ENCODE data around the gene ALK. TPM values are rescaled to one million over a fixed set of nuclear protein-coding genes. Genes with fewer than 3 reads are reported as not detected.

ALK gene
- total RNA-seq, 2 experiments from 2014 or later, result not detected

DNA sequence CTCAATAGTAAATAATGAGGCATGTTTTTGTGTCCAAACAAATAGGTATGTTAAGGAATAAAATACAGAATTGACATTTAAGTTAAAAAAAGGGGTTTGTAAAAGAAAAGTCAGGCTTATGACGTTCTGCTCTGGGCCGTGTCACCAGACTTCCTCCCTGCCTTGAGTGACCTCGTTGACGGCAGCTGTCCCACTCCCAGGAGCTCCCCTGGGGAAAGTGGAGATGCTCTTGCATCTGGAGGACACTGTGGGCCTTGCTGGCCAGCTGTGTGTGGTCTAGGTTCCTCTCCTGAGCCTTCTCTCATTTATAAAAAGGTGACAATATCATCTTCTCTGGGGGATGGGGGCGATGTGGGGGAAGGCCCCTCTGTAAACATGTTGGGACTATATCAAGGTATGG is 609.9 kb downstream of the ALK start:
- POLR2A ChIA-PET, result interaction anchor here (0.6 kb wide), 1 partner anchor 1274 kb away, joined by 3 read pairs; no protein-coding TSS in a partner anchor
- no peak overlapping the region for H3K27ac Mint-ChIP-seq
- H3K4me1 Mint-ChIP-seq (ENCODE audit: low read depth), result peaks cover 22% of the 10 kb centered on the region
- no peaks in the 10 kb centered on the region for H3K9me3 Mint-ChIP-seq
- TF ChIP-seq, protein P1, sequence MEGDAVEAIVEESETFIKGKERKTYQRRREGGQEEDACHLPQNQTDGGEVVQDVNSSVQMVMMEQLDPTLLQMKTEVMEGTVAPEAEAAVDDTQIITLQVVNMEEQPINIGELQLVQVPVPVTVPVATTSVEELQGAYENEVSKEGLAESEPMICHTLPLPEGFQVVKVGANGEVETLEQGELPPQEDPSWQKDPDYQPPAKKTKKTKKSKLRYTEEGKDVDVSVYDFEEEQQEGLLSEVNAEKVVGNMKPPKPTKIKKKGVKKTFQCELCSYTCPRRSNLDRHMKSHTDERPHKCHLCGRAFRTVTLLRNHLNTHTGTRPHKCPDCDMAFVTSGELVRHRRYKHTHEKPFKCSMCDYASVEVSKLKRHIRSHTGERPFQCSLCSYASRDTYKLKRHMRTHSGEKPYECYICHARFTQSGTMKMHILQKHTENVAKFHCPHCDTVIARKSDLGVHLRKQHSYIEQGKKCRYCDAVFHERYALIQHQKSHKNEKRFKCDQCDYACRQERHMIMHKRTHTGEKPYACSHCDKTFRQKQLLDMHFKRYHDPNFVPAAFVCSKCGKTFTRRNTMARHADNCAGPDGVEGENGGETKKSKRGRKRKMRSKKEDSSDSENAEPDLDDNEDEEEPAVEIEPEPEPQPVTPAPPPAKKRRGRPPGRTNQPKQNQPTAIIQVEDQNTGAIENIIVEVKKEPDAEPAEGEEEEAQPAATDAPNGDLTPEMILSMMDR (IDR thresholded peaks at IDR 0.05), result no peak
- H3K4me3 Mint-ChIP-seq, result no peak overlapping the region
- H3K27me3 Mint-ChIP-seq, result peaks cover 29% of the 10 kb centered on the region
- H3K36me3 Mint-ChIP-seq (ENCODE audit: low read depth), result no peaks in the 10 kb centered on the region
- DNase-seq, result no peak
- CTCF ChIA-PET, result interaction anchor here (0.7 to 3.7 kb wide), 2 partner anchors 14 to 48 kb away, joined by 3 to 15 read pairs; no protein-coding TSS in a partner anchor
- intact Hi-C loops (cut with micrococcal nuclease), result no loop called here
- no peak for ATAC-seq

DNA sequence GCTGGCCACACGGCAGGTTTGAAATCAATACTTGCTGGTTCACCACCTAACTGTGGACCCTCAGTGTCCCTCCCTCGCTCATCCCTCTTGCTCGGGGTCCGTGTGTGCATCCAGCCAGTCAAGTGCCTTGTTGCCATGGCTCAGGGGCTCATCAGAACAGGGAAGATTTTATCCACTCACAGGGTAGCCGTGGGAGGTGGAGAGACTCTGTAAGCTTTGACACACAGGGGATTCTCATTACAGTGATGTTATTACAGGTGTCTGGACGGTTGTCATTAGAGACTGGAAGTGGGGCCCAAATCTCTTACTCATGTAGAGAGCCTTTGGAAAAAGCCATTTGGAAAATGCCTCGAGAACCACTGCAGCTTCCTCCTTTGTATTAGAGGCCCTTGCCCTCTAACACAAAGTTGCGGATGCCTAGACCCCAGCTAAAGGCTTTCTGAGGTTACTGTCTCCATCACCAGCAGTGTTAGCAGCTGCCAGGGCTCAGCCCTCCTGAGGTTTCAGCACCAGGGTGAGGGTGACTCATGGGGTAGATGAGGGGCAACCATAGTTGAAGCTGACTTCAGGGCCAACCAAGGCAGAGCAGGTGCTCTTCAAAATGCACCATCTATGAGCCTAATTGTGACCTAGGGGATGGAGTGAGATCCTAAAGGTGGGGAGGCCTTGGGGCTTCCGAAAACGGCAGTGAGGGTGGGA is 610.6 kb downstream of the ALK start:
- TF ChIP-seq, protein P1 (IDR thresholded peaks at IDR 0.05), result no peak
- POLR2A ChIA-PET, result interaction anchor here (0.6 kb wide), 1 partner anchor 1273 kb away, joined by 3 read pairs; no protein-coding TSS in a partner anchor
- H3K9me3 Mint-ChIP-seq, result no peaks in the 10 kb centered on the region
- ATAC-seq, result no peak
- no peak overlapping the region for H3K4me3 Mint-ChIP-seq
- H3K27ac Mint-ChIP-seq, result no peak overlapping the region
- intact Hi-C loops (cut with micrococcal nuclease), result no loop called here
- peaks cover 31% of the 10 kb centered on the region for H3K27me3 Mint-ChIP-seq
- peaks cover 20% of the 10 kb centered on the region for H3K4me1 Mint-ChIP-seq (ENCODE audit: low read depth)
- DNase-seq, result no peak
- H3K36me3 Mint-ChIP-seq (ENCODE audit: low read depth), result no peaks in the 10 kb centered on the region
- CTCF ChIA-PET, result interaction anchor here (1.1 to 3.7 kb wide), 4 partner anchors 11 to 16 kb away, joined by 4 to 18 read pairs (median 14); no protein-coding TSS in a partner anchor

DNA sequence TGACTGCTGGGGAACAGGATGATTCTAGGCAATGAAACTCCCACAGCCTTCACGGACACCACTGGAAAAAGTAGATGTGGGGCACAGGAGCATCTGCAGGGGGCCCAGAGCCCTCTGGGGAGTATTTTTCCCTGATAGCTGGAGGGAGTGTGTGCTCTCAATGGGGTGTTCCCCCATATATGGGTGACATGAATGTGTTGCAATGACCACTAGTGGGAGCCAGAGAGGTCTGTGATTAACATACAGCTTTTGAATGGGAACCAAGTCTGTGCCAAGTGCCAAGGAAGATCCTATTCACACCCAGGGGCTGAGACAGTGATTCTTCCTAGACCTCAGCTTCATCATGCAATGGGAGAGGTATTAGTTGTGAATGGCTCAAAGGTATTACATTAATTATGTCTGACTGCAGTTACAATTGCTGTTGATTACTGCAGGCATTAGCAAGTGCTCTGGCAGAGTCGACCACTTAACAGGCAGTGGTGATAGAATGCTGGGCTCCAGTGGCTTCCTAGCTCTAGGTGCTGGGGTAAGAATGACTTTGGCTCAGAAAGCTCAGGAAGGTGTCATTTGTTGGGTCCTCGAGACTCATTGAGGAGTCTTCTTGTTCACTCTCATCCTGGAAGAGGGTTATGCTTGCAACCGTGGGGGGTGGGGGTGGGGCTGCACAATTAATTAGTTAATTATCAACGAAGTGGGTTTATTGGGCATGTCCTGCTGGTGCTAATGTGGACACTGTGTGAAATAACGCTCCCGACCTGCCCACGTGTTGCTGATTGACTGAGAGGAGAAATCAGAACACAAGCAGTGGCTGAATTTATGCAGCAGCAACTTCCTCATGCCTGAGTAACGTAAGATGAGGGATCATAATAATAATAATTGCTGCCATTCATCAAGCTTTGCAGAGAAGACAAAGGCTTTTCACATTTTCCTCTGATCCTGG is 612.0 kb downstream of the ALK start:
- POLR2A ChIA-PET, result no interaction called here
- TF ChIP-seq, protein P1 (IDR thresholded peaks at IDR 0.05), result peak; percentile 60
- Mint-ChIP-seq H3K4me3 (no peak overlapping the region), H3K36me3 (ENCODE audit: low read depth) (no peaks in the 10 kb centered on the region), H3K27ac (no peak overlapping the region), H3K27me3 (peaks cover 31% of the 10 kb centered on the region), H3K9me3 (no peaks in the 10 kb centered on the region), H3K4me1 (ENCODE audit: low read depth) (peaks cover 11% of the 10 kb centered on the region)
- DNase-seq (peak; percentile 62), ATAC-seq (peak; percentile 76)
- CTCF ChIA-PET, result interaction anchor here (0.9 to 3.7 kb wide), 9 partner anchors 9 to 36 kb away, joined by 3 to 18 read pairs (median 5); no protein-coding TSS in a partner anchor
- intact Hi-C loops (cut with micrococcal nuclease), result no loop called here

DNA sequence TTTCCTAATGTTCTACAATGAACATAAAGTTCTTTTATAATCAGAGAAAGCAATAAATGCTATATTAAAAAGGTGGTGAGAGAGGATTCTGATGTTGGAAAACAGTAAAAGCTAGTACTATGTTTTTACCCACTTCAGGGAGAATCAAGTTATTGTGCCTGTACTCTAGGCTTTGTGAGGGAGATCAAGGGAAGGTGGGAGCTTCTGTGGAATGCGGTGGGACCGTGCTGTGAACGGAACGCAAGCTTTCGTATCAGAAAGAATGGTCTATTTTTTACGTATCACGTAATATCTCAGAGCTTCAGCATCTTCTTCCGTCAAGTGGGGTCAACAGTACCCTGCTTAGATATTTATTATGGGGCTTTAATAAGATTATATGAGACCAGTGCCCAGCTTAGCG is 613.0 kb downstream of the ALK start:
- CTCF ChIA-PET, result interaction anchor here (0.9 to 3.7 kb wide), 8 partner anchors 9 to 500 kb away, joined by 3 to 18 read pairs (median 8); no protein-coding TSS in a partner anchor
- ATAC-seq (no peak), DNase-seq (no peak)
- Mint-ChIP-seq H3K27me3 (peaks cover 27% of the 10 kb centered on the region), H3K4me1 (ENCODE audit: low read depth) (peaks cover 4% of the 10 kb centered on the region), H3K9me3 (no peaks in the 10 kb centered on the region), H3K36me3 (ENCODE audit: low read depth) (no peaks in the 10 kb centered on the region), H3K27ac (no peak overlapping the region), H3K4me3 (no peak overlapping the region)
- intact Hi-C loops (cut with micrococcal nuclease), result no loop called here
- POLR2A ChIA-PET, result no interaction called here
- TF ChIP-seq, protein P1 (IDR thresholded peaks at IDR 0.05), result no peak
